ENCODE data around the gene FBRSL1.
"Not testable (repeated sequence)": the region's sequence is repeated elsewhere in the genome, so short reads cannot be mapped to it uniquely, and the experiment has no call there.

FBRSL1 gene

DNA sequence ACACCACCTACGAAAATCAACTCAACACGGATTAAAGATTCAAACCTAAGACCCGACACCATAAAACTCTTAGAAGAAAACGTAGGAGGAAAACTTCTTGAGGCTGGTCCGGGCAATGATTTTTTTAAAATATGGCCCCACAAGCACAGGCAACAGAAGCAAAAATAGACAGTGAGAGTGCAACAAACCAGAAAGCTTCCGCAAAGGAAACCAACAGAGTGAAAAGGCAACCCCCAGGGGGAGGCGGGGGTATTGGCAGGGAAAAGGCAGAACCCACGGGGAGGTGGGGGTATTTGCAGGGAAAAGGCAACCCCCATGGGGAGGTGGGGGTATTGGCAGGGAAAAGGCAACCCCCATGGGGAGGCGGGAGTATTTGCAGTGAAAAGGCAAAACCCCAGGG, 20.5 kb upstream of the FBRSL1 start:
- in situ Hi-C loops (cut with MboI; ENCODE audit: low sequenced_read_pairs), result no loop called here

DNA sequence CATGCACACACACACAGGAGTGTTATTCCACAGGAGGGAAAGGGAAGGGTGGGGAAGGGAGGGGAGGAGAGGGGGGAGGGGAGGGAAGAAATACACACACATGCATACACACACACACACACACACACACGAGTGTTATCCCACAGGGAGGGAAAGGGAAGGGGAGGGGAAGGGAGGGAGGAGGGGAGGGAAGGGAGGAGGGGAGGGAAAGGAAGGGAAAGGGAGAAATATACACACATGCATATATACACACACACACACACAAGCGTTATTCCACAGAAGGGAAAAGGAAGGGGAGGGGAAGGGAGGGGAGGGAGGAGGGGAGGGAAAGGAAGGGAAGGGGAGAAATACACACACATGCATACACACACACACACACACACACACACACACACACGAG, 19.6 kb upstream of the FBRSL1 start:
- in situ Hi-C loops (cut with MboI; ENCODE audit: low sequenced_read_pairs), result no loop called here

DNA sequence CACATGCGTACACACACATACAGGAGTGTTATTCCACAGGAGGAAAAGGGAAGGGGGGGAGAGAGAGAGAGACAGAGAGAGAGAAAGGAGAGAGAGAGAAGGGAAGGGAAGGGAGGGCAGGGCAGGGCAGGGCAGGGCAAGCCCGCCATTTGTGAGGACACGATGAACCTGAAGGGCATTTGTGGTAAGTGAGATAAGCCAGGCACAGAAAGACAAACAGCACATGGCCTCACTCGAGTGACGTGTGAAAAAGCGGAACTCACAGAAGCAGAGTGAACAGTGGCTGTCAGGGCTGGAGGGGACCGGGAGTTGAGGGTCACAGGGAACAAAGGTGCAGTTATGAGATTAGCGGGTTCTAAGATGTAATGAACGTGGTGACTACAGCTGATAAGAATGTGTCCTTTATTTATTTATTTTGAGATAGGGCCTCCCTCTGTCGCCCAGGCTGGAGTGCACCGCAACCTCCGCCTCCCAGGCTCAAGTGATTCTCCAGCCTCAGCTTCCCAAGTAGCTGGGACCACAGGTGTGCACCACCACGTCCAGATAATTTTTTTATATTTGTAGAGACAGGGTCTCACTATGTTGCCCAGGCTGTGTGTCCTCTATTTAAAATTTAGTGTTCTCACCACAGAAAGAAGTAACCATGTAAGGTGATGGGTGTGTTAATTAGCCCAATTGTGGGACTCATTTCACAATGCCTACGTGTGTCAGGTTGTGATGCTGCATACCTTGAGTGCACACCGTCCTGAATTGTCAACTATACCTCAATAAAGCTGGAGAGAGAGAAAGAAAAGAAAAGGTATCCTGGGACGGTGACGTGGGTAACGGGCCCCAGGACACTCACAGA, 18.7 kb upstream of the FBRSL1 start:
- in situ Hi-C loops (cut with MboI; ENCODE audit: low sequenced_read_pairs), result no loop called here

GRCh38 chr12:132471858-132472255, 18.1 kb upstream of the FBRSL1 start:
- in situ Hi-C loops (cut with MboI; ENCODE audit: low sequenced_read_pairs), result no loop called here

DNA sequence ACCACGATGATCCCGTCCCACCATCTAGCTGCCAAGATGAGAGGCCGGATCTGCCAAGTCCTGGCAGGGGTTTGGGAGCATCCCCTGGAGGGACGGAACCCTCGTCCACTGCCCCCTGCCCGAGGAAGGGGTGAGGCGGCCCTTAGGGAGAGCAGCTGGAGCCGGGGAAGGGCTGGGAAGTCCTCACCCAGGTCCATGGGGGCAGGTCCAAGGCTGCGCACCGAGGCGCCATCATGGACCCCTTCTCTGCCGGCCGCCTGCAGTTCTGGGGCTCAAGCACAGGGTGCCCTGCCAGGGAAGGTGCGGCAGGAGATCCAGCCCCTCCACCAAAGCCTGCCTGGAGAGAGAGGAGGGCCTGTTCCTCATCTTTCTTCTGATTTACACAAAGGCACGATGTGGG, 17.6 kb upstream of the FBRSL1 start:
- in situ Hi-C loops (cut with MboI; ENCODE audit: low sequenced_read_pairs), result no loop called here

- in situ Hi-C loops (cut with MboI; ENCODE audit: low sequenced_read_pairs), result no loop called here
Observed at GRCh38 chr12:132474237-132474741, 15.7 kb upstream of the FBRSL1 start.

GRCh38 chr12:132474799-132475303, 15.1 kb upstream of the FBRSL1 start:
- in situ Hi-C loops (cut with MboI; ENCODE audit: low sequenced_read_pairs), result not testable (repeated sequence)

GRCh38 chr12:132475304-132476037, 14.5 kb upstream of the FBRSL1 start:
- in situ Hi-C loops (cut with MboI; ENCODE audit: low sequenced_read_pairs), result no loop called here

- in situ Hi-C loops (cut with MboI; ENCODE audit: low sequenced_read_pairs), result no loop called here
Observed at GRCh38 chr12:132476038-132476414, 13.9 kb upstream of the FBRSL1 start.

DNA sequence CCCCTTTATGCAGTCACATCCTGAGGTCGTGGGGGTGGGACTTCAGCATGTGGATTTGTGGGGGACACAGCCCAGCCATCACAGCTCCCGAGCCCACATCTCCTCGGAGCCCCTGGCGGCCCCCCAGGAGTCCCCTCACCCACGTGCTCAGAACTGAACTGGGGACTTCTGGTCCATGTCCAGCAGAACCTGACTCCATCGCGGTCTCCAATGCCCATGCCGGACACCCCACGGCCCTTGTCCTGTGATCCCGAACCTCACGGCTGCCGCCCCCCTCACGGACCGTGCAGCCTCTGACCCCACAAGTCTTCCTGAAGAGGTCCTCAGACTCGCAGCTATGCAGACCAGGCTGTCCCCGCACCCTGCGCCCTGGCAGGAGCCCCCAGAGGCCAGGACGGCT, 13.5 kb upstream of the FBRSL1 start:
- in situ Hi-C loops (cut with MboI; ENCODE audit: low sequenced_read_pairs), result no loop called here

DNA sequence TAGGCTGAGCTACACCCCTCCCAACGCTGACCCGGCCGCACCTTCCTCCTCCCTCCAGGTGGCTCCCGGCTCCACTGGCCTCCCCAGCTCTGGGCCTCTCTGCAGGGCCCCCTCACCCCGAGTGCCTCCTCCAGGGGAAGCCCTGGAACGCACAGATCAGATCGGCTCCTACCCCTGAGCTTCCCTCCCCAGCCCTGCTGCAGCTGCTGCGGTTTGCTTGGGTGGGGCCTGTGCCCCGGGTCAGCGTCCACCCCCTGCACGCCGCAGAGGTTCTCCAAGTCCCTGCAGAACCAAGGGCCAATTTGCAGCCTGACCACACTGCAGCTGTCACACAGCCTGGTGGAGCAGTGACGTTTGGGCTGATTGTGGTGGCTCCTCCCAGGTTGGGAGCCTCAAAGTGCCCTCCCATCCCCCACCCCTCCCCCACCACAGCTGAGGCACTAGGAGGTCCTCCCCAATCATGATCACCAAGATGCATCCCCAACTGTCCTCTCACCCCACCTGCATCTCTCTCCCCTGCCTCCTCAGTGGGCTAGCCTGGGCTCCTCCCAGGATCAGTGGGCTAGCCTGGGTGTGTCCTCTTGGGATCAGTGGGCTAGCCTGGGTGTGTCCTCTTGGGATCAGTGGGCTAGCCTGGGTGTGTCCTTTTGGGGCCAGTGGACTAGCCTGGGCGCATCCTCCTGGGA, 12.8 kb upstream of the FBRSL1 start:
- in situ Hi-C loops (cut with MboI; ENCODE audit: low sequenced_read_pairs), result no loop called here

DNA sequence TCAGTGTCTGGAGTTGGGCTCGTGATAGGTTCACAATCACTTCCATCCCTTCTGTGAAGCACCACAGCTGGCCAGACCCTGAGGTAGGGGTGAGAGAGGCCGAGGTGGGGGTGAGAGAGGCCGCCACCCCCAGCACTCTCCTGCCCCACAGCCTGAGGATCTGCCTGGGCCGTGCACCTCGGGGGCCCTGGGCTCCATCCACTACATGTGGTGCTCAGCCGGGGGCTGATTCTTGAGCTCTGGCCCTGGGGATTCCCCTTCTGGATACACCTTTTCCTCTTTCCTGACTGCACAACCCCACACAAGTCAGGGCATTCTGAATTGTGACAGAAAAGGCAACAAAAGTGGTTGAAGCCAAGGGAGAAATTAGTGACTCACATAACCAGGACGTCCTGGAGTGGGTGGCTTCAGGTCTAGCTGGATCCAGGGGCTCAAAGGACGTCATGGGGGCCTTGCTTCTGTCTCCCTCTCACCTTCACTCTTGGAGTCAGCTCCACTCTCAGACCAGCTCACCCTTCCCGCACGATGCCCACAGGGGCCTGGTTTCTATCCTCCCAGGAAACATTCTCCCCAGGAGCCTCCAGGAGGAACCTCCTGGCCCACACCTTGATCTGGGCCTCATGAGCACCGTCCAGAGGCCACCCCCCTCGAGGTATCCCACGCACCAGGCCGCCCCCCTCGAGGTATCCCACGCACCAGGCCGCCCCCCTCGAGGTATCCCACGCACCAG, 12.1 kb upstream of the FBRSL1 start:
- in situ Hi-C loops (cut with MboI; ENCODE audit: low sequenced_read_pairs), result no loop called here

- in situ Hi-C loops (cut with MboI; ENCODE audit: low sequenced_read_pairs), result no loop called here
Observed at GRCh38 chr12:132478433-132478803, 11.5 kb upstream of the FBRSL1 start.

- in situ Hi-C loops (cut with MboI; ENCODE audit: low sequenced_read_pairs), result no loop called here
Observed at GRCh38 chr12:132478845-132479244, 11.1 kb upstream of the FBRSL1 start.

DNA sequence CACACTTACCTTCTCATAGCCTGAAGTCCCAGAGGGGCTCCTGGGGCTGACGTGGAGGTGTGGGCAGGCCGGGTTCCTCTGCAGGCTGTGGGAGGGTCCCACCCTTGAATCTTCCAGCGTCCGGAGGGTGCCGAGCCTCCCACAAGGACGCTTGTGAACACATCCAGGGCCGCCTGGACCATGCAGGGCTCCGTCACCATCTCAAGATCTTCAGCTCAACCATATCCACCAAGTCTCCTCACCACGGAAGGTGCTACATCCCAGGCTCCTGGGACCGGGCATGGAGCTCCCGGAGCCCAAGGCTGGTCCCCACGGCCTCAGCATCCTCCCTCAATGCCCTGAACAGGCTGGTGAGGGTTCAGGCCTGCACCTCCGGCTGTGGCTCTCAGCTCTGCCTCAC, 10.7 kb upstream of the FBRSL1 start:
- in situ Hi-C loops (cut with MboI; ENCODE audit: low sequenced_read_pairs), result no loop called here

GRCh38 chr12:132479938-132480622, 9.9 kb upstream of the FBRSL1 start:
- in situ Hi-C loops (cut with MboI; ENCODE audit: low sequenced_read_pairs), result no loop called here

DNA sequence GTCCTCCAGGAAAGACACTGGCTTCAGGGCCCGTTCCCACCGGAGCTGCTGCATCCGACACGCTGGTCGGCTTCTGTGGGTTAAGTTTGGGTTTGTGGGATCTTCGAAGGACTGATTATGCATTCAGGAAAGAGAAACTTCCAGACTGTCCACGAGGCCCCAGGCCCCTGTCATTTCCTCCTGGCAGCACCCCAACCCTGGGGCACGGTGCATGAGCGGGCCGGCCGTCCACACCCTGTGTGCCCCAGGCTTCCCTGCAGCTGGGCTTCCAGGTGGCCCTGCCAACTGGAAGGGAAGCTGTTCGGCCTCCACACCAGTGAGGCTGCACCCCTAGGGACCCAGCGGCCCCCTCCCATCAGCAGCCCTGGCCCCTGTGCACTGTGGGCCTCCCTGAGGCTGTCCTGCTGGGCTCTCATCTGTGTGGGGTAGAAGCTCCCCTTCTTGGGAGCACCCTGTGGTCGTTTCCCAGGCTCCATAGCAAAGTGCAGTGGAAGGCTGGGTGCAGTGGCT, 9.3 kb upstream of the FBRSL1 start:
- in situ Hi-C loops (cut with MboI; ENCODE audit: low sequenced_read_pairs), result no loop called here

DNA sequence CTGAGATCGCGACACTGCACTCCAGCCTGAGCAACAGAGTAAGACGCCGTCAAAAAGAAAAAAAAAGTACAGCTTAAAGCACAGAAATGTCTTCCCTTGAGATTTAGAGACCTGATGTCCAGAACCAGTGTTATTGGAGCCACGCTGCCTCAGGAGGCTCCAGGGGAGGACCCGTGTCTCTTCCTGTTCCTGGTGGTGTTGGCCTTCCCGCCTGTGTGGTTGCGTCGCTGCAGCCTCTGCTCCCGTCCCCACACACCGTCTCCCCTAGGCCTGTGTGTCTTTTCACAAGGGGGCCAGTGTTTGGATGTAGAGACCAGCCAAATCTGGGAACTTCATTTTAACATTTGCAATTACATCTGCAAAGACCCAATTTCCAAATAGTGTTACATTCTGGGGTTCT, 8.6 kb upstream of the FBRSL1 start:
- in situ Hi-C loops (cut with MboI; ENCODE audit: low sequenced_read_pairs), result no loop called here

DNA sequence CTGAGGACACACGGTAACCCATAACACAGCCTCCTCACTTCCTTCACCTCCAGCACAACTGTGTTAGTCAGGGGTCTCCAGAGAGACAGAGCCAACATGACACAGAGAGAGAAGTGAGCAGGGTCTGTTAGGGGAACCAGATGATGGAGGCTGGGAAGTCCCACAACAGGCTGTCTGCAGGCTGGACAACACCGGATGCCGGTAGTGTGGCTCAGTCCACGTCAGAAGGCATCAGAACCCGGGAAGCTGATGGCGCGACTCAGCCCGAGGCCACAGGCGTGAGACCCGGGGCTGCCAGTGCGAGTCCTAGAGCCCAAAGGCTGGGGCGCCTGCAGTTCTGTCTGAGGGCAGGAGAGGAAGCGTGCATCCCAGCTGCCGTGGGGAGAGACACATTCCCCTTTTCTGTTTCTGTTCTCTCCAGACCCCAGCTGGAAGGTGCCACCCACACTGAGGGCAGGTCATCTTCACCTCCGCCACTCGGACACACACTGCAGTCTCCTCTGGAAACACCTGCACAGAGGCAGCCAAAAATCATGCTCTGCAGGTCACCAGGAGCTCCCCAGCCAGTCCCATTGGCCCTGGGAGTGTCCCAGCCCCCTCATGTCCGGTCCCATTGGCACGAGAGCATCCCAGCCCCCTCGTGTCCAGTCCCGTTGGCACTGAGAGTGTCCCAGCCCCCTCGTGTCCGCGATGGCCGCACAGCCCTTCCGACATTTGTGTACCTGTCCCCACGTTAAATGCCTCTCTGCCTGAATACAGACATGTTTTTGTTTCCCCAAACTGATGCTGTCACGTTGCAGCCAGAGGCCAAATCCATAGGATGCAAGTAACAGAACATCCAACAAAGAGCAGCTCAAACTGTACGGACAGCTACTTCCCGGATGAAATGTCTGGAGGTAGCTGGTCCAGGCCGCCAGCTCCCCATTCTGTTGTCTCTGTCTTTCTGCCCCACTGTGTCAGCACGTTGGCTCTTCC, 7.9 kb upstream of the FBRSL1 start:
- in situ Hi-C loops (cut with MboI; ENCODE audit: low sequenced_read_pairs), result no loop called here
